Loucy (cell line): ENCODE results near the gene FLVCR2.

Experiments used
- CTCF ChIP-seq: fragments of 200-600 bp; sonication (generic); conservative IDR thresholded peaks from 2 replicates; pipeline ENCODE4 v1.5.1; 2014; ENCODE audit warnings: mild to moderate bottlenecking, antibody characterized with exemption, low read length
- EZH2phosphoT487 ChIP-seq: fragments of 200-600 bp; IDR thresholded peaks from 2 replicates; pipeline ENCODE4 v1.6.1; 2018; ENCODE audit warnings: antibody characterized with exemption, mild to moderate bottlenecking, moderate library complexity, borderline replicate concordance

DNA sequence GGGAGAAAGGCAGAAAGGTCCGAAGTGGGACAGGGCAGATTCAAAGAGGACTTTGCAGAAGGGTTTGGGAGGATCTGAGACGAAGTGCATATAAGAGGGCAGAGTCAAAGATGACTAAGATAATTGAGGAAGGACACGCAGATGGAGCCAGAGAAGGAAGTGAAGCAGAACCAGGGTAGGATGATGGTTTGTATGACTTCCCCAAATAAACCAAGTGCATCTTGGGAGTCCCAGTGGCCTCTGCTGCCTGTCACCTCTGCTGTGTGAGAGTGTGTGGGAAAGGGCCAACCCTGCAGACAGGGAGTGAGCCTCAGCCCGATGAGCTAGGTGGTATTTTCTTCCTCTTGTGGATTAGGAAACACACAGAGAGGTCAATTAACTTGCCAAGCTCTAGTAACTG, 36.8 kb downstream of the FLVCR2 start:
- TF ChIP-seq EZH2phosphoT487 = no peak
- TF ChIP-seq CTCF = no peak
